ENCODE data around the gene DEXI. TPM values are rescaled to one million over a fixed set of nuclear protein-coding genes. Genes with fewer than 3 reads are reported as not detected.

The DEXI gene
- total and polyA plus RNA-seq, 4 donors = 19.5 to 35.5 (median 28.0) TPM

- H3K27ac ChIP-seq (ENCODE audit: low read depth in 1 of 2, low read length in 1 of 2) = peak overlapping the region in 1 of 2 donors; percentile 9
- ATAC-seq (ENCODE audit: insufficient read depth, low FRiP score) (no peak), DNase-seq (no peak)
- no peak for TF ChIP-seq CTCF (IDR thresholded peaks at IDR 0.05; ENCODE audit: control extremely low read depth, extremely low read depth)
- no peak overlapping the region for H3K9ac ChIP-seq (ENCODE audit: insufficient read depth in 1 of 2, low read length in 2 of 2)
- peaks cover 26 to 47% (median 36%) of the 10 kb centered on the region in 5 donors for H3K4me1 ChIP-seq (ENCODE audit: control insufficient read depth in 5 of 5, insufficient read depth in 5 of 5, low read length in 5 of 5)
- H3K36me3 ChIP-seq (ENCODE audit: control insufficient read depth in 4 of 4, insufficient read depth in 4 of 4, low read length in 4 of 4) = peaks cover 0 to 11% (median 8%) of the 10 kb centered on the region in 4 donors
- H3K9me3 ChIP-seq (ENCODE audit: control insufficient read depth in 4 of 4, insufficient read depth in 3 of 4, low read length in 3 of 4) = no peaks in the 10 kb centered on the region
- H3K4me3 ChIP-seq = no peak overlapping the region
- H3K27me3 ChIP-seq (ENCODE audit: control insufficient read depth in 3 of 3, insufficient read depth in 3 of 3, low read length in 2 of 3) = no peaks in the 10 kb centered on the region
- WGBS, 2 donors = 93 to 94% methylated on average over 13 of the region's 13 CpGs
Observed at GRCh38 chr16:10934325-10935107, 7.8 kb downstream of the DEXI start.

DNA sequence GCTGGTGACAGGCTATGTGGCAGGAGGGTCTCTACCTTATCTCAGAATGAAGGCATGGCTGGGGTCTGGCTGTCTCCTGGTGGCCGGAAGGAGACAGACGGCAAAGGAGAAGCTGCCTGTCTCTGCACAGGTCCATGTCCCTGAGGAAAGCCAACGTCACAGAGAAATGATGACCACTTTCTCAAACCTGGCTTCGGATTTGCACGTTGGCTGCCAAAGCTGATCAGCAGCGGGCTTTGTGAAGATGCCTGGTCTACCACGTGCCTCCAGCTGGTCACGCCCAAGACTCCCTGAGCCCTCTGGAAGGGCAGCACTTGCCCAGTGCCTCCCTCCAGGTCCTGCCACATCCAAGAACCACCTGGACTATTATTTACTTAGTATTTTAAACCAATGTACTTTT, 8.4 kb downstream of the DEXI start:
- WGBS, 2 donors = 82 to 89% methylated on average over 8 of the region's 8 CpGs
- no peak for ATAC-seq (ENCODE audit: insufficient read depth, low FRiP score)

GRCh38 chr16:10932959-10933710, 9.1 kb downstream of the DEXI start:
- DNase-seq (no peak), ATAC-seq (ENCODE audit: insufficient read depth, low FRiP score) (no peak)
- 62 to 79% methylated on average over 11 of the region's 11 CpGs for WGBS, 2 donors
- TF ChIP-seq CTCF (IDR thresholded peaks at IDR 0.05; ENCODE audit: control extremely low read depth, extremely low read depth) = no peak
- Histone ChIP-seq H3K27me3 (ENCODE audit: control insufficient read depth in 3 of 3, insufficient read depth in 3 of 3, low read length in 2 of 3) (no peaks in the 10 kb centered on the region), H3K27ac (ENCODE audit: low read depth in 1 of 2, low read length in 1 of 2) (no peak overlapping the region), H3K9me3 (ENCODE audit: control insufficient read depth in 4 of 4, insufficient read depth in 3 of 4, low read length in 3 of 4) (no peaks in the 10 kb centered on the region), H3K36me3 (ENCODE audit: control insufficient read depth in 4 of 4, insufficient read depth in 4 of 4, low read length in 4 of 4) (peaks cover 0 to 13% (median 7%) of the 10 kb centered on the region in 4 donors), H3K9ac (ENCODE audit: insufficient read depth in 1 of 2, low read length in 2 of 2) (no peak overlapping the region), H3K4me3 (no peak overlapping the region), H3K4me1 (ENCODE audit: control insufficient read depth in 5 of 5, insufficient read depth in 5 of 5, low read length in 5 of 5) (peaks cover 20 to 33% (median 25%) of the 10 kb centered on the region in 5 donors)

More for the DNA sequence above, 8.4 kb downstream of the DEXI start:
- Histone ChIP-seq H3K27me3 (ENCODE audit: control insufficient read depth in 3 of 3, insufficient read depth in 3 of 3, low read length in 2 of 3) (no peaks in the 10 kb centered on the region), H3K9ac (ENCODE audit: insufficient read depth in 1 of 2, low read length in 2 of 2) (no peak overlapping the region), H3K4me1 (ENCODE audit: control insufficient read depth in 5 of 5, insufficient read depth in 5 of 5, low read length in 5 of 5) (peaks cover 21 to 40% (median 29%) of the 10 kb centered on the region in 5 donors), H3K27ac (ENCODE audit: low read depth in 1 of 2, low read length in 1 of 2) (no peak overlapping the region), H3K9me3 (ENCODE audit: control insufficient read depth in 4 of 4, insufficient read depth in 3 of 4, low read length in 3 of 4) (no peaks in the 10 kb centered on the region), H3K4me3 (no peak overlapping the region), H3K36me3 (ENCODE audit: control insufficient read depth in 4 of 4, insufficient read depth in 4 of 4, low read length in 4 of 4) (peaks cover 0 to 11% (median 7%) of the 10 kb centered on the region in 4 donors)
- DNase-seq = no peak
- no peak for TF ChIP-seq CTCF (IDR thresholded peaks at IDR 0.05; ENCODE audit: control extremely low read depth, extremely low read depth)
